ENCODE measurements around the gene KLF9.

KLF9 gene

DNA sequence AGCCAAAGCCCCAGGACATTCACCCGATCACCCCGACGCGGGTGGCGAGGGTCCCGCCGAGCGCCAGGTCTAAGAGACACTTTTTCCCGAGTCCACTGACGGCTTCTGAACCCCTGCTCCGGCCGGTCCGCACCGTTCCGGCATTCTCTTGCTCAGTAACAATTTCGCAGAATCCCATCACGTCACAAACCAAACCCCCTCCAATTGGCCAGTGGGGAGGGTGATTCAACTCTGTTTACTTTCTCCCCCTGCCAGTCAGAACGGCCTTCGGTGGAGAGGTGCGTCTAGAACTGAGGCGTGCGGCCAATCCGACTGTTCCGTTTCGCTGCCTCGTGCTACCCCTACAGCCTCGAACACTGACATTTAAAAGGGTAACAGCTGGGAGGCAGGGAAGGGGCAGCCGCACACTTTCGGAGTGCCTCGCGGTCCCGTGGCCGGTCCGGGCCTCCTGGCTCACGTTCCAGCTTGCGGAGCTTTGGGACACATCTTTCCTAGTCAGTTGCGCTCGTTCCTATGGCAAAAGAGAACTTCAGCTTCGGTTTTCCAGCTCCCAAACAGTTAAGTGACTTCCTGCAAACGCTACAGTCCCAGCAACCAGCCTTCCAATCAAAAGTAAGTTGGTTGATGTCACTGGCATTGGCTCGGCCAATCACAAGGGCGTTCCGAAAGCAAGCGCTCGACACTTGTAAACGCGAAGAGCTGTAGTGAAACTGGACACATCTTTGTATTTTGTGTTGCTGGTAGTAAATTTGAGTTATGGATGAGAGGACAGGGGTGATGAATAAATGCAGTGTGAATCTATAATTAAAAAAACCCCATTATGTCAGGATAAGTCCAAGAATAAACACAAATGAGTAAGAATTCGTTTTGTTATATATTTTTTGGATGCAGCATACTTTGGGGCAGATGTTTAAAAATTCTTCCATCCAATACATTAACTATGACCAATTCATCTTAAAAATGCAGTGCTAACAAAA is at the start of gene KLF9:
Gene KLF9, minus strand, starts transcription at position 859 of the 977 bp plus-strand sequence. CDS start 1,294 bp downstream, outside the sequence.
- DNase-seq, result peak; percentile 59

DNA sequence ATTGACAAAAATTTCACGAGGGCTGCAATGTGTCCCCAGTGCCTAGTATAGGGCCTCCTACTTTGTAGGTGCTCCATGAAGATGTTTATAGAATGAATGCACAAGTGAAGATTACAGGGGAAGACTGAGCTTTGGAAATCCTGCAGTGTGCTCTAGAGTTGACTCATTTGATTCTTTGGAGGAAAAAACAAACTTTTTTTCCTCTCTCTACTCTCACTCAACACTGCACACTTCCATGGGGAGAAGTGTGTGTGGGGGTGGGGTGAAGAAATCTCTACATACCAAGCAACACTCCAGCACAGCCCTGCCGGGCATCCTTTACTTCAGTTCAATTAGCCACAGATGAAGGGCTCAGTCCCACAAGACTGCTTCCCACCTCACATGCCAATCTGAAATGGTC is 49.4 kb upstream of the KLF9 start:
- no peak for DNase-seq

DNA sequence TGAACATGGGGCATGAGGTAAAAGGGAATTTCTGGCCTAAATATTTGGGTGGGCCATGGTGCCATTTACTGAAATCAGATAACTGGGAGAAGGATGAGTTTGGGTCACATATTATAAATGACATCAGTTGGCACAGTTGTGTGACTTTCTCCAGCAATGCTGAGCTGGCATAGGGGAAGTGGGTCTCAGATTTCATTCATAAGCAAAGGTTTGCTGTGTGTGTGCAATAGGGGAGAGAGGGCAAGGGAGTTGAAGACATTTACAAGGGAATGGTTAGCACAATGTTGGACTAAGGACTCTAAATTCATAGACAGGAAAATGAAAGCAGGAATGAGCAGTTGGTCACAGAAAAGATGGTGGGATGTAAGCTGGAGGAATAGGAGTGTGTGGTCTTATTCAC is 47.8 kb upstream of the KLF9 start:
- DNase-seq, result no peak

DNA sequence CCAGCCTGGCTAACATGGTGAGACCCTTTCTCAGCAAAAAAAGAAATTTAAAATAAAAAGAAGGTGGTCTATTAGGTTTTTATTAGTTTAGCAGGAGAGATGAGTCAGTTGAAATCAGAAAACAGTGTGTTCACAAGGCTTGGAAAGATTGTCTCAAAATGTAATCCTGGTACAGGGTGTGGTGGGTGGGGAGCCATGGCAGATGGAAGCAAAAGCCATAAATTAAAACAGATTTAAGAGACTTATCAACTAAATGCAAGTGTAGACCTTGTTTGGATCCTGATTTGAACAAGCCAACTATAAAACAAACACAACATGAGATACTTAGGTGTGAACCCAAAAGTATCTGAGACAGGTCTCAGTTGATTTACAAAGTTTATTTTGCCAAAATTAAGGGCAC is 42.8 kb upstream of the KLF9 start:
- no peak for DNase-seq

DNA sequence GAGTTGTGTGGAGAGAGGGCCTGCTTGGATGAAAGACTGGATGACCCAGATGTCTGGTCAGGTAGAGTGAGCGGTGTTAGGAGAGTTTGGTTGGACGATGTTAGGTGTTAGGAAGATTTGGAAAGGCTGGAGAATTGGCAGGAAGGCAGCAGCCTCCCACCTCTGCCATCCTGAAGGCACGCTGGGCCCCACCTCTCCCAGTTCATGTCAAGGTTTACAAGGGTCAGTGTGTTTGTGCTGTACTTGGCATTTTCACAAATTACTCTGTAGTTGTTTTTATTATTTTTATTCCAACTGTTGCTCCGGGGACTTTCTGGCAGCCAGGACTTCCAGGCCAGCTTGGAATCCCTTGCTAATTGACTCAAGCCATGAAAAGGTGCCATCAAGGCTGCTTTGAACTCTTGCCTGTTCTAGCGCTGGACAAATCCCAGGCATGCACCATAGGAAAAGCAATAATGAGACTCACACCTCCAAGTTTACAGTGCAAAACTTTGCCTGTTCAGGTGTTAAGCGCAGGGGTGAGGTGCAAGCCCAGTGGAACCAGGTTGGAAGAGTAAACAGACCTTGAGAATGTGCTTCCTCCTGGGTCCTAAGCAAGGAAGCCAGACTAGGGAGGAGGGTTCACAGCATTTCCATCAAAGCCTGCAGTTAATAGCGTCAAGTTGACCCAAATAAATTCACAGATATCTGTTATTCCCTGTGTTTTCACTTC is 41.7 kb upstream of the KLF9 start:
- no peak for DNase-seq

DNA sequence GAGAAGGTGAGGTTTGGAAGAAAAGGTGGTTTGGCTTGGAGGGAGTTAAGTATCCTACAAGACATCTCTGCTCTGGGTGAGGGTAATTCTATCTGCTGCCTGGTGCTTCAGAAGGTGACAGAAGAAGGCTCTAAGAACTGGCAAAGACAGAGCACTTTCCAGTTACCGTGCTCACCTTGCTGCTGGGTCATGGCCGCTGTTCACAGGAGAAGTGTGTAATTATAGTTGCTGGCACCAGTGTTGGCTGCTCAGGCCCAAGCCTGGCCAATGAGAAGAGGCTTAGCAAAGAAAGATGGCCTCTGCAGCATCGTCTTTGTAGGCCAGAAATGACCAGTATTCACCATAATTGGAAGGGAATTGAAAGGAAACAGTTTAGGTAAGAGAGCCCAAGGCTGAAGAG is 37.9 kb upstream of the KLF9 start:
- DNase-seq, result no peak

DNA sequence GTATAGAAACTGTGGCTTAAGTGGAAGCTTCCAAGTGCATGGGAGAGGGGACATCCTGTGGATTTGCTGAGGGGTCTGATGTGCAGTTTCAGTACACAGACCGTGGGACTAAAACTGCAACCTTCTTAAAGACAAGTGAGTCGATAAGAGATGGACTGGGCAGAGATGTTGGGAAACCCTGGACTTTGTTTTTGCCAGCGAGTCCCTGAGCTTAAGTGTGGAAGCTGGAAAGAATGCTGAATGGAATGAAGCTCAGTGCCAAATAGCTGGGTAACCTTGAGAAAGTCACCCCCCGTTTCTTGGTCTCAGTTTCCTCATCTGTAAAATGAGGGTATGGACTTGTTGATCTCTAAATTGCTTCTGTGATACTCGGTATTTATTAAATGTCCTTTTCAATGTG is 37.3 kb upstream of the KLF9 start:
- no peak for DNase-seq

DNA sequence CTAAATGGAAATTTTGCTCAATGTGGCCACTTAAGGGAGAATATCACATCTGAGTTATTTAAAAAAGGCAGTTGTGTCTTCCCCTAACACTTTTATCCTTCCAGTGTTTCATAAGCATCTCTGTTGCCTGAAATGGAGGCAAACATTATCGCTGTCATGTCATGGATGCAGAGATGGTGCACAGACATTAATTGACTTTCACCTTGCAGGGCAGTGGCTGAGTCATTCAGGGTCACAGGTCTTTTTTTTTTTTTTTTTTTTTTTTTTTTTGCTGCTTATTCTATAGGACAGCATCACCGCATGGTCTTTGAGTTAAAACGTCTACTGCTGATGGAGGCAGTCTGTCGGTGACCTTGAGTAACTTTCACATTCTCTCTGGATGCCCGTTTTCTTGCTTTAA is 36.3 kb upstream of the KLF9 start:
- no peak for DNase-seq

DNA sequence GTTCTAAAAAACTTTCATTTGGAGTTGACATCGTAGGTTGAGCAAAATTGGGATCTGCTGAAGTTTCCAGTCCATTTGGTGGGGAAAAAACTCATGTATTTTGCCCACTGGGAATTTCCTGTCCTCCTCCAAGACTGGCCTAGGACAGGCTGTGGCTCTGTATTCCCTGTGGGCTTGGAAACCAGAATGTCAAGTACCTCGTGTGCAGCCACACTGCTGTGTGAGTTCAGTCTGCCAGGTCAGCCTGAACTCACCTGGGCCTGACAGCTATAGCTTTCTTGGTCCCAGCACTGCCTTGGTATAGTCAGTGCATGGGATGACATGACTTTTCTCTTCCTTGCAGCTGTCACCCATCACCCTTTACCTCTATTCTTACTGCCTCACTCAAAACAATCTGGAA is 35.0 kb upstream of the KLF9 start:
- DNase-seq, result no peak

DNA sequence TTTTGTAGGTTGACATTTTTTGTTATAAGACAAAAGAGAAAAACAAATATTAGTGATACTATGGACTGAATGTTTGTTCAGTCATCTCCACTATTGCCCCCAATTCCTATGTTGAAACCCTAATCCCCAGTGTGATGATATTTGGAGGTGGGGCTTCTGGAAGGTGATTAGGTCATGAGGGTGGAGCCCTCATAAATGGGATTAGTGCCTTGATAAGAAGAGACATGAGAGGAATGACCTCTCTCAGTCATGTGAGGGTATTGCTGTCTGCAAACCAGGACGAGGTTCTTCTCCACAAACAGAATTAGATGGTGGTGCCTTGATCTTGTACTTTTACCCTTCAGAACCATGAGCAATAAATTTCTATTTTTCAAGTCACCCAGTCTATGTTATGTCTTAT is 34.5 kb upstream of the KLF9 start:
- no peak for DNase-seq

DNA sequence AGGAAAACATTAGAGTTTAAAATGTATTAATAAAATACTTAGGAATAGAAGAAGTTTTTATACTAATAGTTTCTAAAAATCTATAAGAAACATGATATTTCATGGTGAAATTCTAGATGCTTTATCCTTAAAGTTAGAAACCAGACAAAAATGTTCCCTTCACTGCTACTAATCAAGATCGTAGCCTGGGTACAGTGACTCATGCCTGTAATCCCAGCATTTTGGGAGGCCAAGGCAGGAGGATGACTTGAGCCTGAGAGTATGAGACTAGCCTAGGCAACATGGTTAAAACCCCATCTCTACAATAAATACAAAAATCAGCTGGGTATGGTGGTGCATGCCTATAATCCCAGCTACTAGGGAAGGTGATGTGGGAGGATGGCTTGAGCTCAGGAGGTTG is 30.4 kb upstream of the KLF9 start:
- DNase-seq, result no peak

DNA sequence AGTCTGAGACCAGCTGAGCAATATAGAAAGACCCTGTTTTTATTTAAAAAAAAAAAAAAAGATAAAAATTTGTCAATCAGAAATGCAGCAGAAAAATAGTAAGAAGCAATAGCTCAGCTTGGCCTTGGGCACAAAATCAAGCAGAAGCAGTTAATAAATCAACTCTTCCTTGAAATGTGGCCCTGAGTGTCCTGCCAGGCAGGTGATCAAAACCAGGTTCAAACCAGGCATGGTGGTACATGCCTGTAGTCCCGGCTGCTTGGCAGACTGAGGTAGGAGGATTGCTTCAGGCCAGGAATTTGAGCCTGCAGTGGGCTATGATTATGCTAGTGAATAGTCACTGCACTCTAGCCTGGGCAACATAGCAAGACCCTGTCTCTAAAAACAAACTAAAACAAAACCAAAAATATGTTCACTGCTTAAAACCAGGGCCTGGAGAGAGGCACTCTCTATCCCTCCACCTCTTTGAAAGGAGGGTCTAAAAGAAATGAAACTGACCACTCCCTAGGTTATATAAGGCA is 27.9 kb upstream of the KLF9 start:
- no peak for DNase-seq

DNA sequence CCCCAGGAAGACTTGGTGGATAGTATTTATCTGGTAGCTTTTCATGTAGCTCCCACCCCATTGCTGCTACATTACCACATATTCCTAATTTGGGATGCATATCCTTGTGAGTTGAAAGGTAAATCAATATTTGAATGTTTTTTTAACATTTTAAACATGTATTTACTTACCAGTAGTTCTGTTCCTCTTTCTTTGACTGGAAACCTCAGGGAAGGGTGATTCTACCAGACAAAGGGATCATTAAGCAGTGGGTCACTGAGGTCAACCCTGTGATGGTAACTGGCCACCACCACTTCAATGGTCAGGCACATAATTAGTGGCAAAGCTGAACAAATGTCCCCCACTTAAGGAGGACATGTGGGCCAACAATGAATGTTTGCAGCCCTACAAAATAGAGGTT is 27.2 kb upstream of the KLF9 start:
- no peak for DNase-seq

DNA sequence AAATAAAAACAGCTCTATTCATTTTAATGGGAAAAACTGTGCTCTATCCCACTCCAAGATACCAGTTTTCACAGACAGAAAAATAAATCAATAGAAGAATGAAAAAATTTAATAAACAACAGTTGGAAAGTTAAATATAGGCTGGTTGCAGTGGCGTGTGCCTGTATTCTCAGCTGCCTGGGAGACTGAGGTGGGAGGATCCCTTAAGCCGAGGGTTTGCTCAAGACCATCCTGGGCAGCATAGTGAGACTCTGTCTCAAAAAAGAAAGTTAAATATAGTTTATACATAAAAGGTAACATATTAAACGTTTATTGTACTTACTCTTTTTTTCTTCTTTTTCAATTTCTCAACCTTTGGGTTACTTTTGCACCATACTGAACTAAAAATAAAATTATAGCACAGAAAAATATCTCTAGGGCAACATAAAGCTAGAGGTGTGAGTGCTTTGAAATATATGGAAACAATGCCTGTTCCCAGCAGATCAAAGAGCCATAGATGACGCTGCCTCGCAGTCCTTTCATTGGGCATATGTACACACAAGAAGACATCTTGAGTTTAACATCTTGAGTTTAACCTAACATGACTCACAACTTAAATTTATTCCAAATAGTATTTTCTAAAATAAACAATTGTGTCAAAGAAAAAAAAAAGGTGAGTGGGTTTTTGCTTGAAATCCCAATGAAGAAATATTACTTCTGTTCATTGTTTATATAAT is 25.7 kb upstream of the KLF9 start:
- no peak for DNase-seq

DNA sequence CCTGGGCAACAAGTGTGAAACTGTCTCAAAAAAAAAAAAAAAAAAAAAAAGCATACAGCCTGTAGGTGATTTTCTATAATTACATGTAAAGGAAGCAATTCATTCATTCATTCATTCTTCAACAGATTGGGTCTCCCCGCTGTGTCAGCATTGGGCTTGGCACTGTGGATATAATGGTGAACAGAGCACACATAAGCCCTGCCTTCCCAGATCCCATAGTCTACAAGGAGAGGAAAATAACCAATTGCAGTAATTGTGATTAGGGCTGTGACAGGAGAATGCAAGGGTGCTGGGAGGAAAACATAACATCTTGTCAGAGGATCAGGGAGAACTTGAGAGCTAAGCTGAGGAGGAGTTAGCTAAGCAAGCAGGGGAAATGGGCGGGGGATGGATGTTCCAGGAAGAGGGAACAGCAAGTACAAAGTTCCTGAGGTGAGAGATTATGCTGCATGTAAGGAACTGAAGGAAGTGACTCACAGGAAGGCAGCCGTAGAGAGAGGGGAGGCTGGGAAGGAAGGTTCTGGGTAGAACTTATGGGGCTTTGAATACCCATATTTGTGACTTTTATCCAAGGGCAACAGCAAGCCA is 24.0 kb upstream of the KLF9 start:
- DNase-seq, result no peak

DNA sequence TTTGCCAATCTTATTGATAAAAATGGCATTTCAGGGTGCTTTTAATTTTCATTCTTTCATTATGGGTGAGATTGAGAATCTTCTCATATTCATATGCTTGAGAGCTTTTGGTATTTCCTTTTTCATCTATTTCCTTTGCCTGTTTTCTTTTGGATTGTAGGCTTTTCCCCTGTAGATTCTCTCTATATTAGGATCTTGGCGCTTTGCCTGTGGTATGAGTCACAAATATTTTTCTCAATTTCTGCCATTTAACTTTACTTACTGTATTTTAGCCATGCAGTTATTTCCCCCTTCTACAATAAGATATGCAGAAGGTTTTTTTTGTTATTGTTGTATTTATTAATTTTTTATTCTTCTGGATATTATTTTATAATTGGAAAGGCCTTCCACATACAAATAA is 21.5 kb upstream of the KLF9 start:
- DNase-seq, result no peak

DNA sequence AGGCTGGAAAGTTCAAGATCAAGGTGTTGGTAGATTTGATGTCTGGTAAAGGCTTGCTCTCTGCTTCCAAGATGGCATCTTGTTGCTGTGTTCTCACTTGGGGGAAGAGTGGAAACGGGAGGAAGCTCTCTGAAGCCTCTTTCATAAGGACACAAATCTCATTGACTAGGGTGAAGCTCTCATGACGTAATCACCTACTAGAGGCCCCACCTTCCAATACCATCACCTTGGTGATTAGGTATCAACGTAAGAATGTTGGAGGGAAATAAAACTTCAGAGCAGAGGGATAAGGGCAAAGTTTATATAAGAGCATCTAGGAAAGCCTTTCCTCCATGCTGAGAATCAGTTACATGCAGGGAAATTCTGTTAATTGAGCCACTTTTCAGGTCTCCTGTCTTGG is 15.4 kb upstream of the KLF9 start:
- DNase-seq, result no peak

DNA sequence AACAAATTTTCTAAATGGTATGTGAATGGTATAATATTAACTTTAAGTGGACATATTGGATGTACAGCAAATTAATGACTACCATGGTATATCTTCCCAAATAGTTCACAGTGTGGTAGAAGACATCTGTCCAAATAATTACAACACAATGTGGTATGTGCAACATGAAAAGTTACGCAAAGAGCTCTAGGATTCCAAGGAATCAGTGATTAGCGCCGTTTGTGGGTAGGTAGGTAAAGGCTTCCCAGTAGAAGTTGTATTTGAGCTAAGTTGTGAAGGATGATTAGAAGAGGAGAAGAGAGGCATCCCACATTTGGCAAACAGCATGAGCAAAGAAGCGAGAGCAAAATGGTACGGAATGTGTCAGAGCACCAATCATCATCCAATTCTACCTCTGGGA is 14.3 kb upstream of the KLF9 start:
- DNase-seq, result no peak

DNA sequence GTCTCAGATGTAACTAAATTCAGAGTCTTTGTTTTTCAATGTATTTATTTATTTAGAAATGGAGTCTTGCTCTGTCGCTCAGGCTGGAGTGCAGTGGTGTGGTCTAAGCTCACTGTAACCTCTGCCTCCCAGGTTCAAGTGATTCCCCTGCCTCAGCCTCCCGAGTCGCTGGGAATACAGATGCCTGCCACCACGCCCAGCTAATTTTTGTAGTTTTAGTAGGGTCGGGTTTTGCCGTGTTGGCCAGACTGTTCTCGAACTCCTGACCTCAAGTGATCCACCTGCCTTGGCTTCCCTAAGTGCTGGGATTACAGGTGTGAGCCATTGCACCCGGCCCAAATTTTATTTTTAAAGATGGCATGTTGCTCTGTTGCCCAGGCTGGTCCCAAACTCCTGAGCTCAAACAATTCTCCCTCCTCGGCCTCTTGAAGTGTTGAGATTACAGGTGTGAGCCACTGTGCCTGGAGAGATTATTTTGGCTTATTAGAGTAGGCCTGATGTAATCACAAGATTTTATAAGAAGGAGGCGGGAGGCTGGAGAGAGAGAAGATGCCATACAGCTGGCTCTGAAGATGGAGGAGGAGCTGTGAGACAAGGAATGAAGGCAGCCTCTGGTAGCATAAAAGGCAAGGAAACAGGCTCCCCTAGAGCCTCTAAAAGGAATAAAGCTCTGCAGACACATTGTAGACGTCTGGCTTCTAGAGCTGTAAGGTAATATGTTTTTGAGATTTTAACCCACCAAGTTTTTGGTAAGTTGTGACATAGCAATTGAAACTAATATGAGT is 12.9 kb upstream of the KLF9 start:
- no peak for DNase-seq

DNA sequence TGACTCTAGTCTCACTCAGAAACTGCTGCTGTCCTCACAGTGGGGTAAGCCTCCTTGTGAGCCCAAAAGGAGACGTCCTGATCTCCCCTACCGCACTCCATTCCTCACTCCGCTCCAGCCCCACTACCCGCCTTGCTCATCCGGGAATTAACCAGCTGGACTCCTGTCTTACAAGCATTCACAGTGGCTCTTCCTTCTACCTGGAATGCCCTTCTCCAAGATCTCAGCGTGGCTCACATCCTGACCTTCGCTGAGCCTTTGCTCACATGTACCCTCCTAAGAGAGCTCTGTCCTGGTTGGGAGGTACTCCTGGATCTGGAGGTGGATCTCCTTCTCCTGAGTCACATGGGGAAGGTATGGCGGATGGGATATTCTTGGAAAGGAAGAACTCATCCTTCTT is 10.7 kb upstream of the KLF9 start:
- no peak for DNase-seq

DNA sequence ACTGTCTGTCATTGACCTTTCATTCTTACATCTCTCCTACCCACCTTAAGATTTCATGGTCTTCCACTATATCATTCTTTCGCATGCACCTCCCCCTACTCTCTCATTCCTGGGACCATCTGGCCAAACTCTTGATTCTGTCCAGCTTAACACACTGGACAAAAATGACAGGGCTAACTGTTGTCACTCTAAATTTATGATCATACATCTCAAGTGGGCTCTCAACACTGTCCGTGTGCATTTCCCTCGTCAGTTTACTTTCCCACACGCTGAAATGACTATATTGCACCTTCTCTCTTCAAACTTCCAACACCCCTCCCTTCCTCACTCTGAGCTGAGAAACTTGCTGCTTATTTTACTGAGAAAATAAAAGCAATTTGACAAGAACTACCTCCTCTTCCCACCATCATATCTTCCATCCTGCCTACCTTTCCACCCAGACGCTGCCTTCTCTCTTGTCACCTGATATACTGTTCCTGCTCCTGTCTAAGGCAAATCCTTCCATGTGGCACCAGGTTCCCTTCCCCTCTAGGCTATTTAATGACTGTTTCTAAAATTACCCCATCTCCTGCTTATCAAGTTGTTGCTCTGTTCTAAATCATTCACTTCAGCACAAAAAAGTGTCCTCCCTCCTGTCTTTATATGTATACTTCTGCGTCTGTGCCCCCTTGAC is 8.1 kb upstream of the KLF9 start:
- no peak for DNase-seq
